Mesendoderm (in vitro differentiated cells): Measurements from ENCODE around the gene LRIT1.

ENCODE experiments used
- DNase-seq: peaks from one replicate; pipeline ENCODE4 v3.0.0; 2013
- H2AK5ac ChIP-seq: 2 replicates; pipeline ENCODE4 v1.6.1; 2013; ENCODE audit warnings: low read length, inconsistent platforms
- H2BK120ac ChIP-seq: 2 replicates; pipeline ENCODE4 v1.6.1; 2013; ENCODE audit warnings: low read depth, mild to moderate bottlenecking, low read length, moderate library complexity, mixed read lengths
- H2BK15ac ChIP-seq: replicated peaks from 2 replicates; pipeline ENCODE4 v1.6.1; 2013; ENCODE audit warnings: low read depth, mild to moderate bottlenecking, moderate library complexity
- H2BK5ac ChIP-seq: 2 replicates; pipeline ENCODE4 v1.6.1; 2013; ENCODE audit warnings: low read length, inconsistent platforms
- H3K18ac ChIP-seq: 2 replicates; pipeline ENCODE4 v1.6.1; 2013; ENCODE audit warnings: mild to moderate bottlenecking, low read length, mixed read lengths
- H3K23ac ChIP-seq: one replicate; pipeline ENCODE4 v1.6.1; 2013; ENCODE audit warnings: low read length
- H3K27ac ChIP-seq: 2 replicates; pipeline ENCODE4 v1.5.1; 2013; ENCODE audit warnings: low read depth, mild to moderate bottlenecking, inconsistent platforms, low read length, moderate library complexity
- H3K27me3 ChIP-seq: 2 replicates; pipeline ENCODE4 v1.6.1; 2013; ENCODE audit warnings: low read length, control low read depth, mild to moderate bottlenecking, inconsistent platforms; ENCODE audit not compliant: insufficient read depth, poor library complexity
- H3K36me3 ChIP-seq: 2 replicates; pipeline ENCODE4 v1.6.1; 2013; ENCODE audit warnings: low read length, inconsistent platforms; ENCODE audit not compliant: control insufficient read depth, insufficient read depth
- H3K4ac ChIP-seq: one replicate; pipeline ENCODE4 v1.6.1; 2013; ENCODE audit warnings: low read depth, mild to moderate bottlenecking, low read length, moderate library complexity
- H3K4me1 ChIP-seq: 2 replicates; pipeline ENCODE4 v1.6.1; 2013; ENCODE audit warnings: low read depth, low read length, inconsistent platforms; ENCODE audit not compliant: control insufficient read depth
- H3K4me2 ChIP-seq: 2 replicates; pipeline ENCODE4 v1.6.1; 2013; ENCODE audit warnings: low read length
- H3K4me3 ChIP-seq: 2 replicates; pipeline ENCODE4 v1.5.1; 2013; ENCODE audit warnings: mild to moderate bottlenecking, low read length
- H3K56ac ChIP-seq: one replicate; pipeline ENCODE4 v1.6.1; 2013; ENCODE audit warnings: low read length
- H3K79me1 ChIP-seq: 2 replicates; pipeline ENCODE4 v1.6.1; 2013; ENCODE audit warnings: low read length, inconsistent platforms
- H3K79me2 ChIP-seq: 2 replicates; pipeline ENCODE4 v1.6.1; 2013; ENCODE audit warnings: mild to moderate bottlenecking, low read length; ENCODE audit not compliant: control insufficient read depth, insufficient read depth
- H3K9ac ChIP-seq: 2 replicates; pipeline ENCODE4 v1.6.1; 2013; ENCODE audit warnings: low read length, inconsistent platforms
- H4K5ac ChIP-seq: one replicate; pipeline ENCODE4 v1.6.1; 2013; ENCODE audit warnings: low read length
- H4K8ac ChIP-seq: one replicate; pipeline ENCODE4 v1.6.1; 2013; ENCODE audit warnings: low read depth, mild to moderate bottlenecking, control low read depth, low read length, moderate library complexity
- WGBS: extraction: QIAGEN DNeasy Blood & Tissue Kit; methylation state at CpG from one replicate; pipeline ENCODE4 v1.1.7; 2013; ENCODE audit warnings: low lambda C conversion rate, missing lambda C conversion rate; ENCODE audit not compliant: insufficient coverage; ENCODE audit errors: extremely low coverage; 5-methylcytosine and 5-hydroxymethylcytosine counted together

The LRIT1 gene

GRCh38 chr10:84244651-84245270 is 3.4 kb upstream of the LRIT1 start, which contains the start of gene RGR:
TSS of gene RGR (plus strand) at chr10:84245053. CDS start at chr10:84245091, 38 bp downstream.
- Histone ChIP-seq H3K36me3 (no peaks in the 10 kb centered on the region), H3K4me3 (no peak within 1 kb of the TSS), H3K9ac (no peak within 1 kb of the TSS), H3K18ac (no peak within 1 kb of the TSS), H3K56ac (no peak within 1 kb of the TSS), H3K27me3 (no peaks in the 10 kb centered on the region), H3K79me2 (no peaks in the 10 kb centered on the region), H3K27ac (no peak within 1 kb of the TSS), H2BK120ac (no peak within 1 kb of the TSS), H4K5ac (no peak within 1 kb of the TSS), H3K4me2 (no peak within 1 kb of the TSS), H2BK5ac (no peak within 1 kb of the TSS), H3K79me1 (no peaks in the 10 kb centered on the region), H3K23ac (no peak within 1 kb of the TSS), H3K4ac (no peak within 1 kb of the TSS), H2AK5ac (no peak within 1 kb of the TSS), H3K4me1 (no peaks in the 10 kb centered on the region), H4K8ac (no peak within 1 kb of the TSS), H2BK15ac (no peak within 1 kb of the TSS)
- no peak for DNase-seq
- WGBS, result no CpG with 5 or more reads among the region's 9 CpGs

- Histone ChIP-seq H3K79me2 (no peaks in the 10 kb centered on the region), H3K56ac (no peak overlapping the region), H4K5ac (no peak overlapping the region), H2BK15ac (no peak overlapping the region), H2BK5ac (no peak overlapping the region), H3K36me3 (no peaks in the 10 kb centered on the region), H4K8ac (no peak overlapping the region), H3K4me3 (no peak overlapping the region), H3K27ac (no peak overlapping the region), H3K18ac (no peak overlapping the region), H3K4me2 (no peak overlapping the region), H3K9ac (no peak overlapping the region), H3K23ac (no peak overlapping the region), H3K4me1 (no peaks in the 10 kb centered on the region), H3K79me1 (no peaks in the 10 kb centered on the region), H3K4ac (no peak overlapping the region), H2AK5ac (no peak overlapping the region), H3K27me3 (no peaks in the 10 kb centered on the region), H2BK120ac (no peak overlapping the region)
- WGBS, result no CpG with 5 or more reads among the region's 3 CpGs
- peak; percentile 44 for DNase-seq
Observed at GRCh38 chr10:84243759-84244158, 2.4 kb upstream of the LRIT1 start.

DNA sequence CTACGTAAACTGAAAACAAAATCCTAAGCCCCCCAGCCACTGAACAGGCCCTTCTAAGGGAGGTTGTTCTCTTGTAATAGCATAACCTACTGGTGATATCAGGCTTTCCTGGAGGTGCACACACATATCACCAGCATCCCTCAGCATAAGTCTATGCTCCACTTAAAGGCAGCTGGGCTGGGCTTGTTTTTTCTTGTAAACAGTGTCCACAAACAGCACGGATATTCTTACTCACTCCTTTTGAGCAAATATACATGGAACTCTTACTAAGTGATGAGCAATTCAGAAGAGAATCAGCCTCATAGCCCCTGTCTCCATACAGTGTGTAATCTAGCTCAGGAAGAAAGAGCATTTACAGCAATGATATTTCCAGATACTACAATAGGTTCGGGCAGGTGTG is 2.4 kb downstream of the LRIT1 start:
- Histone ChIP-seq H3K4me1 (no peaks in the 10 kb centered on the region), H3K56ac (no peak overlapping the region), H3K36me3 (no peaks in the 10 kb centered on the region), H3K79me1 (no peaks in the 10 kb centered on the region), H3K4me3 (no peak overlapping the region), H3K18ac (no peak overlapping the region), H4K5ac (no peak overlapping the region), H3K27ac (no peak overlapping the region), H2BK5ac (no peak overlapping the region), H3K27me3 (no peaks in the 10 kb centered on the region), H3K4ac (no peak overlapping the region), H3K4me2 (no peak overlapping the region), H3K79me2 (no peaks in the 10 kb centered on the region), H2AK5ac (no peak overlapping the region), H4K8ac (no peak overlapping the region), H3K9ac (no peak overlapping the region), H3K23ac (no peak overlapping the region), H2BK120ac (no peak overlapping the region), H2BK15ac (no peak overlapping the region)
- WGBS, result no CpG with 5 or more reads among the region's 3 CpGs
- DNase-seq, result no peak

- H3K23ac ChIP-seq, result no peak overlapping the region
- H3K79me2 ChIP-seq, result no peaks in the 10 kb centered on the region
- no peak overlapping the region for H2BK120ac ChIP-seq
- H2BK5ac ChIP-seq, result no peak overlapping the region
- no peak overlapping the region for H3K27ac ChIP-seq
- no peak overlapping the region for H4K5ac ChIP-seq
- no peak overlapping the region for H3K18ac ChIP-seq
- H2BK15ac ChIP-seq, result no peak overlapping the region
- H3K4ac ChIP-seq, result no peak overlapping the region
- H4K8ac ChIP-seq, result no peak overlapping the region
- no CpG with 5 or more reads among the region's 52 CpGs for WGBS
- no peak overlapping the region for H3K4me3 ChIP-seq
- no peaks in the 10 kb centered on the region for H3K79me1 ChIP-seq
- H3K4me1 ChIP-seq, result no peaks in the 10 kb centered on the region
- H3K56ac ChIP-seq, result peak overlapping the region; percentile 50
- H3K9ac ChIP-seq, result peak overlapping the region; percentile 19
- DNase-seq, result peak; percentile 72
- H2AK5ac ChIP-seq, result no peak overlapping the region
- no peaks in the 10 kb centered on the region for H3K27me3 ChIP-seq
- H3K36me3 ChIP-seq, result no peaks in the 10 kb centered on the region
- H3K4me2 ChIP-seq, result no peak overlapping the region
Observed at GRCh38 chr10:84237199-84238051, 3.9 kb downstream of the LRIT1 start.

DNA sequence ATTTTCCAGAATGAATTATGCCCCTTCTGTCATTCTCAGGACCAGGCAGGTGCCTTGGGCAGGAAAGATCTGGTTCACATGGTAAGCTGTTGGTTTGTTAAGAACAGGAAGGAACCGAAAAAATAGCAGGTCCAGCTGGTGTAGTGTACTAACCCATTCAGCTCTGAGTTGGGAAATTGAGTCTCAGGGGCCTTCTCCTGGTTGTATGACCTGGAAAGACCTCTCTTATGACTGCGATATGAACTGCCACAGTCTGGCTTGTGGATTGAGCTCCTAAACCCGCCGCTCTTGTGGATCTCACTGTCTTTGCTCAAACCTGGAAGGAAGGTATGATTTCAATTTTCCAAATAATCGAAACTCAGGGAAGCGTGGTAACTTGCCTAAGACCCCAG is 4.5 kb downstream of the LRIT1 start:
- H2BK5ac ChIP-seq, result no peak overlapping the region
- H3K4ac ChIP-seq, result no peak overlapping the region
- no CpG with 5 or more reads among the region's 6 CpGs for WGBS

More for the DNA sequence above, 4.5 kb downstream of the LRIT1 start:
- Histone ChIP-seq H3K79me2 (no peaks in the 10 kb centered on the region), H3K18ac (no peak overlapping the region), H4K5ac (no peak overlapping the region), H3K27ac (no peak overlapping the region), H3K4me2 (no peak overlapping the region), H2BK120ac (no peak overlapping the region), H2BK15ac (no peak overlapping the region), H3K79me1 (no peaks in the 10 kb centered on the region), H3K27me3 (no peaks in the 10 kb centered on the region), H4K8ac (no peak overlapping the region), H3K4me1 (no peaks in the 10 kb centered on the region), H3K36me3 (no peaks in the 10 kb centered on the region), H3K23ac (no peak overlapping the region), H3K9ac (no peak overlapping the region), H3K56ac (no peak overlapping the region), H2AK5ac (no peak overlapping the region), H3K4me3 (no peak overlapping the region)
- DNase-seq, result no peak
